ENCODE measurements around the gene SRP19.
"Not testable (repeated sequence)": the region's sequence is repeated elsewhere in the genome, so short reads cannot be mapped to it uniquely, and the experiment has no call there.

SRP19 gene

GRCh38 chr5:112876362-112876761 lies 15.3 kb downstream of the SRP19 start:
- no peak for DNase-seq

GRCh38 chr5:112878101-112878500 lies 17.0 kb downstream of the SRP19 start:
- DNase-seq, result no peak

GRCh38 chr5:112878760-112879159 lies 17.7 kb downstream of the SRP19 start:
- DNase-seq, result no peak

- DNase-seq, result no peak
These were observed 19.3 kb downstream of the SRP19 start for GRCh38 chr5:112880219-112880964.

- DNase-seq, result no peak
These were observed 22.1 kb downstream of the SRP19 start for GRCh38 chr5:112883192-112883591.

- DNase-seq, result no peak
These were observed 23.9 kb downstream of the SRP19 start for GRCh38 chr5:112885001-112885400.

- DNase-seq, result no peak
These were observed 25.9 kb downstream of the SRP19 start for GRCh38 chr5:112886975-112887374.

- DNase-seq, result not testable (repeated sequence)
These were observed 31.0 kb downstream of the SRP19 start for GRCh38 chr5:112892066-112892465.

GRCh38 chr5:112892776-112893175 lies 31.7 kb downstream of the SRP19 start:
- no peak for DNase-seq

GRCh38 chr5:112895682-112896081 lies 34.6 kb downstream of the SRP19 start:
- DNase-seq, result no peak

- no peak for DNase-seq
These were observed 41.5 kb downstream of the SRP19 start for GRCh38 chr5:112902561-112902960.

- not testable (repeated sequence) for DNase-seq
These were observed 43.9 kb downstream of the SRP19 start for GRCh38 chr5:112904996-112905395.

GRCh38 chr5:112906637-112907036 lies 45.5 kb downstream of the SRP19 start:
- DNase-seq, result no peak

- no peak for DNase-seq
These were observed 46.1 kb downstream of the SRP19 start for GRCh38 chr5:112907166-112907631.

GRCh38 chr5:112908854-112909253 lies 47.8 kb downstream of the SRP19 start:
- no peak for DNase-seq

- no peak for DNase-seq
These were observed 49.4 kb downstream of the SRP19 start for GRCh38 chr5:112910529-112910928.

GRCh38 chr5:112914584-112914983 lies 53.5 kb downstream of the SRP19 start:
- peak; percentile 21 for DNase-seq

- DNase-seq, result no peak
These were observed 54.7 kb downstream of the SRP19 start for GRCh38 chr5:112915831-112916230.

GRCh38 chr5:112917453-112917995 lies 56.4 kb downstream of the SRP19 start:
- peak; percentile 33 for DNase-seq

GRCh38 chr5:112918136-112918535 lies 57.0 kb downstream of the SRP19 start:
- DNase-seq, result no peak

- DNase-seq, result peak; percentile 24
These were observed 57.6 kb downstream of the SRP19 start for GRCh38 chr5:112918679-112919078.

Data from EL (cell line).